GM18507 (cell line): ENCODE results near the gene DYRK3.

Experiments used
- DNase-seq: peaks from one replicate; pipeline ENCODE4 v3.0.0; 2011; ENCODE audit warnings: low read depth; ENCODE audit not compliant: insufficient read length; ENCODE audit errors: extremely low spot score
- FAIRE-seq: peaks from 2 replicates; lab custom pipeline; 2011; peaks lifted over from hg19 to GRCh38; lab: Jason Lieb, UNC

Gene DYRK3

DNA sequence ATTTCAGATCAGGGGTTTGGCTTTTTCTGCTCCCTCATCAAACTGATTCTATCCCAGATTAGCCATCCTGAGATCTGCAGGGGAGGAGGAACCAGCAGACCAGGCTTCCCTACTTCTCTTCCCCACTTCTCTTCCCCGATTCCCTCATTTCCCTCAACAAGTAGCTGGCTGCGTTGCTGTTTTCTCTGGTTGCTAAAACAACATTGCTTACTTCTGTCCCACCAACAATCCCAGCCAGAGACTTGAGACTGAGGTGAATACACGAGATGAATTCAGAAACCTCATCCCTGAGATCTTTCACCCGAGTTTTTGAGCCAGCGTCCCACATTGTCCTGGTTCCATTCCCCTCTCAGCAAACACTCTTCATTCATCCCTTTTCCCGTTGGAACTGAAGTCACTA, 22.4 kb downstream of the DYRK3 start:
- DNase-seq, result no peak
- no peak for FAIRE-seq

DNA sequence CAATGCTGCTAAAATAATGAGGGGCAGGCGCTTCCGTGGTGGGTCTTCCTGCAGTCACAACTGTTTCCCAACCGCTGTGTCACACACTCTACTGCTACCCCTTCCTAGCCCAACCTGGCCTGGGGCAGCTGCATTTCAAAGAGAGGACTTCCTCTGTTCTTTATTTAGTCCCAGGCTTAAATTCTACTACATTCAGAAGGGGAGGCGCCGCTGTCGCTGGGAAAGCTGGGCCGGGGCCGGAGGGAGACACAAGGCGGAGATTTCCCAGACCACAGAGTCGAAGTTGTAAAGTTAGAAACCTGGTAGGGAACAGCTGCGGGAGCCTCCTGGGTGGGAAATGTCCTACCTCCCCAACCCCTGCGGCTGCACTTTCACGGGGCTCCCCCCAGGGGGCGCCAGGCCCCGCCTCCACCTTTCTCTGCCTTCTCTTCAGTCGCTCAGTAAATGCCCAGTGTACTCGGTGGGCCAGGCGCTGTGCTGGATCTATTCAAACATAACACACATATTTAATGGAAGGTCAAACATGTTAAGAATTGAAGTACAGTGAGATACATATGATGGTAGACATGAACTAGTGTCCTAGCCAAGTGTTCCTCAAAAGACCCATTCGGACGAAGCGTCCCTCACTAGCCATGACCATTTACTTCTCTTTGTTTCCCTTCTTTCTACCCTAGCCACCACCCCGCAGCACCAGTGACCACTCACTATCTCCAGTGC, 23.1 kb downstream of the DYRK3 start:
- no peak for FAIRE-seq
- DNase-seq, result peak; percentile 60

DNA sequence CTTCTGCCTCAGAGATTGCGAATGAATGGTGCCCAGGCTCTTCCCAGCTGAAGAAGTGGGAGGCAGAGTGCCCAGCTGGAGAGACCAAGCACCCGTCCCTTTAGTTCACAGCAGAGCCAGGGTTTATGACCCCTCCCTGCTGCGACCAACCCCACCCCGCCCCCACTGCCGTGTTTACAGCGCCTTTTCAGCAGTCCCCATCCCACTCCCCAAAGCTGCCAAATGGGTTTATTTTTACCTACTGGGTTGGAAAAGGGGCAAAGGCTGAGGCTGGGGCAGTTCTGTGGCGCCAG, 23.6 kb downstream of the DYRK3 start:
- FAIRE-seq, result no peak
- no peak for DNase-seq

DNA sequence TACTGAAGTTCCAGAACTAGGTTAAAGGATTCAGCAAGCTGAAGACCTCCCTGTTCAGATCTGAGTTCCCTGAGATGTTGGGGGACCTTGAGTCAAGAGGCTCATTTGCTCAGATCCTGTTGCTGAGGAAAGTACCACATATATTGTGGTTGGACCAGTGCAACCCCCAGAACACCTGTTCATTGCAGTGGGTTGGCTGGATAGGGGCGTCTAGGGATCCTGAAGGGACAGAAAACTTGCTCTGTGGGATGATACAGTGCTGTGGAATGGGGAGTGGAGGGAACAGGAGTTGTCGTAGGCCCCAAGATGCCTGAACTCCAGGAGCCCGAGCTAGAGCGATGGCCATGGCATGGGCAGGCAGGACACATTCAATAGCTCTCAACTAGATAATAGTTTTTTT, 24.8 kb downstream of the DYRK3 start:
- no peak for DNase-seq
- no peak for FAIRE-seq

DNA sequence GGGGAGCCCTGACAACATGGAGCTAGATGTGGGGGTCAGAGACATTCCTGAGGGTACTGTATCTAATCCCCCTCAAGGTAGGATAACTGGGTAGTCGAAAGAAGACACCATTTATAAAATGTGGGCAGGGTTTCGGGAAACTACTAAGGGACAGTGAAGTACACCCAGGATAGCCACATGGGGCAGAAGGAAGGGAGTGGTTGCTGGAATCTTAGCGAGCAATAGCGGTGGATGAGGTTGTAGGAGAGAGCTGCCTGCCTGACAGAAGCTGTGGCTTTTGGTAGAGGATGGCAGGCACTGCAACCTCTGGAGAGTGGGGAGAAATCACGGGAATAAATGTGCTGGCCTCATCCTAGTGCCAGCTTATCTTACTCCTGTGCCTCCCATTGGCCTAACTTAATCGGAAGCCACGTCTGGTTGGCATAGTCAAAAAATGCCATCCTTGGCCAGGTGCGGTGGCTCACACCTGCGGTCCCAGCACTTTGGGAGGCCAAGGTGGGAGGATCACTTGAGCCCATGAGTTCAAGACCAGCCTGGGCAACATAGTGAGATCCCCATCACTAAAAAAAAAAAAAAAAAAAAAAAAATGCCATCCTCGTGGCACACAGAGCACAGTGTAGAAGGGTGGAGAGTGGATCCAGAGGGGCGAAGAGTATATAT, 26.0 kb downstream of the DYRK3 start:
- no peak for DNase-seq
- FAIRE-seq, result no peak

DNA sequence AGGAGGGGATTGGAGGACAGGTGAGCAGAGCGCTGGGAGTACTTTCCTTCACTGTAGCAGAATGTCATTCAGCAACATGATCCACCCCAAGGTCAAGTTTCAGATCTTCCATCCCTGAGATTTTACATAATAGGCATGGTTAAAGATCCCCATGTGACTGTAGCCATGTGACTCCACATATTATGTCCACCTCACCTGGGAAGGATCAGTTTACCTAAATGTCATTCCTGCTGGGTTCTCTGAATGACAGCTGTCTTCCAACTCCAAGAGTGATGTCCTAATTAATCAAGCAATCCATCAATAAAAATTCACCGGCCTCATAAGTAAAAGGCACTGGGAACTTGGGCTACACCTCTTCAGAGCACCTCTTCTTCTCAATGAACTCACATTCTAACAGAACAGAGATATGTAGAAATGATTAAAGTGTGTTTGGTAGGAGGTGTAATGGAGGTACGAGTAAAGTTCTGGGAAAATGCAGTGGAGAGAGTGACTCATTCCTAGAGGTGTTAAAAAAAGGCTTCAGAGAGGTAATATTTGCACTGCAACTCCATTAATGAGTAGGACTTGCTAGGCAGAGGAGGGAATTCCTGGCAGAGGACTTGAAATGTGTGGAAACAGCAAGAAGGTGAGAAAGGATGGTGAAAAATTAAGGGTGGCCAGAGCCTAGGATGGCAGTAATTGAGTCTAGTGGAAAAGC, 27.2 kb downstream of the DYRK3 start:
- DNase-seq (no peak), FAIRE-seq (no peak)

DNA sequence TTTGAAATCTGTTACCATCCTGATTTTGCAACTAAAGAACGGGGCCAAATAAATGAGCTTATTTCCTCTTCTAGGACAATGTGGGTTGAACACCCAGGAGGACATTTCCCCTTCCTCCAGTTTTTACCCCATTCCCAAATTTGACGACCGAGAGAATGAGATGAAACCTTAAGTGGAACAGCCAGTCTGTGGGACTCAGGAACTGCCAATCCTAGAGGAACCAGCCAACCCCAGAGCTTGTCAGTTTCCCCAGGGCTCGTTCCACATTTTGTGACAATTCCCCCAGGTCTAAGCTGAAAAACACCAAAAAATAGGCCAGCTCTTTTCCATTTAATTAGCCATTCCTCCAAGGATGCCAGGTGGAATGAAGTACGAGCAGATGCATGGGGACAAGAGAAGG, 28.0 kb downstream of the DYRK3 start:
- DNase-seq (no peak), FAIRE-seq (no peak)

DNA sequence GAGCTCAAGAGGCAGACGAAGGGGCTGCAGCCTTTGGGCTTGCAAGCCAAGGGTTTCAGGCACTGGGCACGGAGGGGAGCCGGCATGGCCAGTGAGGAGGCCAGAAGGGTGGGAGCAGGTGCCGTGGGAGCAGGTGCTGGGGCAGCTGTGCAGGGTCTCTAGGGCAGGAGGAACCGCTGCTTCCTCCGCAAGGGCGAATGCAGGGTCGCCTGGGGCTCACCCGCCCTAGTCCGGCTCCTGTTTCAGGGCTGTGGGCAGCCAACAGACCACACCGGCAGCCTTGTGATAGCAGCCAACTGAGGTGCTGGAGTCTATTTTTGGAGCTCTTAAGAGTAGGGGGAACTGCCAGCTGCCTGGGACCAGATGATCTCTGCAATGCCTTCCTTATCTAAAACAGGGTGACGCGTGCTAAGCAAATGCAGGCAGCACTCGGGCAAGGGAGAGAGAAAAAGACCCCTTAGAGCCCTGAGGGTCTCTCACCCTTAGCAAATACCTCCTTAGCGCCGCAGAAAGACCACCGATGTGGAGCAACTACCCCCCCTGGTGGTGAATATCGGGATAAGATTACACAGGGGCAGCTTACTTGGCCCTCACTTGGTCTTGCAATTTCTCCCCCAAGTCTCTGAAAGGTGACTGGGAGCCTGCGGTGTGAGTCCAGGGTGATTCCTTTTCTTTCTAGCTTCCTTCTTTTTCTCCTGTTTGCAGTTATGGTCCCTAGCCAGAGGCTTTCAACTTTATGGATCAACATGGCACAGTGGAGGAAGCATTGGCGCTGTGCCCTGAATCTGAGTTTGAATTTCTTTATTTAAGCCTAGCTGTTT, 28.7 kb downstream of the DYRK3 start:
- FAIRE-seq (peak; percentile 71), DNase-seq (no peak)

DNA sequence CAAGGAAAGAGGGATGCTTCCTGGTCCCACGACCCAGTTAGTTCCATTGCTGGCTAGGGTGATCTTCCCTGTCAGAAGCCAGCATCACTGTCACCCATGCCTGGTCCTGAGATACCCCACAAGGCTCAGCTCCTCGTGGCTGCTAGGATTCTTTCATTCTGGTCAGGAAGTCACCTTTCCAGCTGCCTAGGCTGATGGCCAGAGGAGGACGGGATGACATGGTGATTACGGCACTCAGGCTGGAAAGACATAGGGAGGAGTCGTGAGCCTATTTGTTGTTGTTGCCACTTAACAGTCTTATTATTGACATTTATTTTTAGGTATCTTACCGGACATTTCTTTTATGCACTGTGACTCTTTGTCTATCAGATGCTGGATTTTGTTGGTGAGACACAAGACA, 29.4 kb downstream of the DYRK3 start:
- no peak for DNase-seq
- FAIRE-seq, result no peak

DNA sequence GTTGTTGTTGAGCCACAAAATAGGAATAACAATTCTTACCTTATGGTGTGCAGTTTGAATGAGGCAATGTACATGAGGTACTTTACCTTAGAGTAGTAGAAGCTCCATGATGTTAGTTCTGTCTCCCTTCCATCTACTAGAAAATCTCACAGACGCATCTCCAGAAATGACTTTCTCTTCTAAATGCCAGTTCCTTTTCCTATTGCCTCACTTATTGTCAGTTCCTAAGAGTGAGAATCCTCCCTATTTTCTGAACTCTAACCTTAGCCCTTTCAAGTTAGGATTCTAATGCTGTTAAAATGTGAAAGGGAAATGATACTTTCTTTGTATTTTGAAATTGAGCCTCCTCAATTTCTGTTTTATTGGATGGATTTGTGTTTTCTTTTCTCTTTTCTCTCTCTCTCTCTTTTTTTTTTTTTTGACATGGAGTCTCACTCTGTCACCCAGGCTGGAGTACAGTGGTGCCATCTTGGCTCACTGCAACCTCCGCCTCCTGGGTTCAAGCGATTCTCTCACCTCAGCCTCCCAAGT, 30.8 kb downstream of the DYRK3 start:
- FAIRE-seq, result no peak

DNA sequence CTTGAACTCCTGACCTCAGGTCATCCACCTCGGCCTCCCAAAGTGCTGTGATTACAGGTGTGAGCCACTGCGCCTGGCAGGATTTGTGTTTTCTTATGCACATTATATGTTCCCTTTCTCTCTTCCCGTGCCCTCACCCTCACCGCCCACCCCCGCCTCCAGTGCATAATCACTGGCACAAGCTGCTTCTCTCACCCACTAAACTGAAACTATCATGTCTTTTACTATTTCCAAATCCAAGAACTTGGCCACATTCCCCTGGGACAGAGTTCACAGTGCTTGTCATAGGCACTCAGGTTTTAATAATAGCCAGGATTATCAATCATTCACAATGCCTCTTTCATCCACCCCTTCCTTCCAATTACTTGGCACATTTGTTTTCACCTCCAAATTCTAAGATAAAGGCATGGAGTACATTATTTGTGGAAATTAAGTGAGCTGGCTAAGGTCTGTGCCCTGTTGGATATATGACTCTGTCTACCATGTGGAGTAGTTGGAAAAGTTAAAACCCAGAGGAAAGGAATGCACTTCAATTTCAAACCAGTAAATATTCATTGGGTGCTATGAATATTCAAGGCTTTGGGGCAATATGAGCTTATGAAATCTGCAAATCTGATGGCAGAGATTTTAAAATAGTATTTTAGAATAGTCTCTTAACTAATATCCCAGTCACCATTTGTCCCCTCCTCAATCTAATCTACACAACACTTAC, 31.8 kb downstream of the DYRK3 start:
- FAIRE-seq, result no peak
- DNase-seq, result no peak

More for the DNA sequence above, 30.8 kb downstream of the DYRK3 start:
- no peak for DNase-seq

DNA sequence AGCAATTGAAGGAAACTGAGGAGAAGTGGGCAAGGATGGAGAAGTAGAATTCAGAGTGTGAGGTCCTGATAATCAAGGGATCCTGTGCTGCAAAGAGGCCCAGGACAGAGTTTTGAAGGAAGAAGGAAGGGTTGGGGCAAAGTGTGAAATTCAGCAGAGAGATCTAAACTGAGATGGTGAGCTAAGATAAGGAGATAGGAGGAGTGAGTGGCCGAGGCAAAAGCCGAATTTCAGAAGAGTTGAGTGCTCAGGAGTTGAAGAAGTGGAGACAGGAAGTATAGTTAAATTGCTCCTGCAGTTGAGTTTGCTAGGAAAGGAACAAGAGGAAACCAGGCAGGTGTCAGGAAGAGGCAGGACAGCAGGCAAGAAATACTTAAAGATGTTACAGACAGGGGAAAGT, 33.0 kb downstream of the DYRK3 start:
- no peak for FAIRE-seq
- no peak for DNase-seq

DNA sequence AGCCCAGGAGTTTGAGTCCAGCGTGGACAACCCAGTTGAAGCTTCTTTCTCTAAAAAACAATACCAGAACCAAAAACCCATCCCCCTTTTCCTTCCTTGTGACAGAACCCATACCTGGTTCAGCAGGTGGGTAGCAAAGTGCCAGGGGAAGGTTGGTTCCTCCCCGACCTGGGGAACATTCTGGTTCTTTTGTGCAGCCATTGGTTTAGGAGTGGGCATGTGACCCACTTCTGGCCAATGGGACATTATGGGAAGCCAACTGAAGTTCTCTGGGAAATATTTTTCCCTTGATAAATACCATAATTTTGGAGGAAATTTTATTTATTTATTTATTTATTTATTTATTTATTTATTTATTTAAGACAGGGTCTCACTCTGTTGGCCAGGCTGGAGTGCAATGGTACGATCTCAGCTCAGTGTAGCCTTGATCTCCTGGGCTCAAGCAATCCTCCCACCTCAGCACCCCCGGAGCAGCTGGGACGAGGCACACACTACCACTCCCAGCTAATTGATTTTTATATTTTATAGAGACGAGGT, 33.6 kb downstream of the DYRK3 start:
- FAIRE-seq (no peak), DNase-seq (no peak)

DNA sequence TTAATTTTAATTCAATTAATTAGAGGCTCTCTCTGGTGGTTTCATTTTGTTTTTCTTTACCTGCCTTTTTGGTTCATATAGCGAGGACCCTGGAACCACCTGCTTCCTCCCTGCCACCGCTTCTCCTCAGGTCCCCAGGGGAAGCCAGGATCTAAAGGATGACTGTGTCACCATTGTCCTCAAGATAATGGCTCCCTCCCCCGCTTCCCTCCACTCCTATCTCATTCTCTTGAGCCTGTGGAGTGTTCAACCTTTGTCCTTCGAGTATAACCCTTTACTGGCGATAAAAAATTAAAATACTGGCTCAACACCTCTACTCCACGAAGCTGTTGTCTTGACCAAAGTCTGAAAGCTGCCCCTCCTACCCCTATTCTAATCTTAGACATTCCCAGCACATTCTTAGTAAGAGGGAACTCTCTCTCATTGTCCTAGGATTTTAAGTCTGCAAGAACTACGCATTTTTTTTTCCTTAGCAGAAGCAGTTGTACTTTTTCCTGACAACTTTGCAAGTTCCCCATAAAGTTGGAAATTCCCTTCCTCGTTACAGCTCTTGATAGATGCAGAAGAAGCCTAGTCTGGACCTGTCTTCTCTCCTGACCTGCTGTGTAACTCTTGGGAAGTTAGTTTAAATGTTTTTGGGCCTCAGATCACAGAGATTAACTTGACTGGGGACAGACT, 36.8 kb downstream of the DYRK3 start:
- FAIRE-seq, result no peak
- no peak for DNase-seq

DNA sequence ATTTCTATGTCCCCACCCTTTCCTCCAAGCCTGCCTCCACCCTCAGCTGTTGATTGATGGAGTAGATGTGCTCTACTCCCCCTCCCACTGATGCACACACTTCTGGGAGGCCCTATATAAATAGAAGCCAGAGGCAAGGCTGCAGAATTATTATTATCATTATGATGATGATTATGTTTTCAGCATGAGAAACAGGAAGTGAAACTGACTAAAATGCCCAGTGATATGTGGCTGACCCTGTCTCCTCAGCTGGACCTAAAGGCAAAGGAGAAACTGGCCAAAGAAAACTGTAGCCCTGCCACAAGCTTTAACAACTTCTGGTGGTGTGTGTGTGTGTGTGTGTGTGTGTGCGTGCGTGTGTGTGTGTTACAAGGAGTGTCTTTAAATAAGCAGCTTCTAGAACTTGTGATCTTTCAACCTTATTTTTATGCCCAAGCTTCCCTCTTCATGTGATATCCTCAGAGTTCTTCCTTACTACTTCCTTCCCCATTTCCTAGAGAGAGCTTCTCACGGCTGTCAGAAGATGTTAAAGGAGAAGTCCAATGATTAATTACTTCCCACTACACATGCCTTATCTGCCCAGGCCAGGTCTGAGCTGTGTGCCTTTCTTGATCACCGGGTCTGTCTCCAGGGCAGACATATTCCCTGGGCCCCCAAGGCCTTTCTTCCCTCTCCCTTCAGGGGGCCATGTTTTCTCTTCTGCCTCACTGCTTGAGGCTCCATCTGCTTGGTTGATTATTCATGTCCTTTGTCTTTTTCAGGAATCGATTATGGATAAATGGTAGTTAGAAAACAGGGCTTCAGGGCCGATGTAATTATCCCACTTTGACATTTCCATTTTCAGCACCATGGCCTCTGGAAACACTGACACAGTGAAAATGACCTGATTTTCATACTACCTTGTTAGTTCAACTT, 37.8 kb downstream of the DYRK3 start:
- DNase-seq (no peak), FAIRE-seq (no peak)

DNA sequence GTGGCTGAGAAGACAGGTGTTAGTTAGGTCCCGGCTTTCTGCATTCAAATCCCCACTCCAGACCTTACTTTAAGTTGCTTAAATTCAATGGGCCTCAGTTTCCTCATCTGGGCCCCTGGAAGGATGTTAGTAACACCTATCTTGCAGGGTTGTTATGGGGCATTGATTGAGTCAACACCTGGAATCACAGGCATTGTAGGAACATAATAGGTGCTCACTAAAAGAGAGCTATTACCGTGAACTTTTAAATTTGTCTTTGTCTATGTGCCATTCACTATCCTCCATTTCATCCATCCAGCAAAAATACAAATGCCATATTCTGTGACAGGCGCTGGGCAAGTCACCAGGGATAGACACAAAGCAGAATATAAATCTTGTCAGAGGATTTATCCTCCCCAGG, 38.9 kb downstream of the DYRK3 start:
- DNase-seq, result no peak
- FAIRE-seq, result no peak

DNA sequence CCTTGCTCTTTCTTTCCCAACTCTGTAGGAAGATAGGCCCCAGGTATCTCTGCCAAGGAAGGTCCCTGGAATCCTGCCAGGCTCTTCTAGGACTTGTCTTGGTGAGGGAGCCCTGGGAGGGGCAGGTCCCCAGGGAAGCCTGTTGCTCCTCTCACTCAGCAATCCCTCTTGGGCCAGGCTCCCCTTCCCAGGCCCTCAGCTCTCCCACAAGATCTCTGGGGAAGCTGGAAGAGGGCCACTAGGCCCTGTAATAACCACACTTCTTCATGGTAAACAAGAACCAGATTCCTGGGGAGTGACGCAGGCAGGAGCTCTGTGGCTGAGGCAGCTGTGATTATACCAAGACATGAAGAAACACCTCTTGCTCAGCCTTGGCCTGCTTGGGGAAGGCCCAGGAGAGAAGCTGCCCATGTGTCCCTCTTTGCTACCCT, 39.4 kb downstream of the DYRK3 start:
- DNase-seq, result no peak
- FAIRE-seq, result no peak

DNA sequence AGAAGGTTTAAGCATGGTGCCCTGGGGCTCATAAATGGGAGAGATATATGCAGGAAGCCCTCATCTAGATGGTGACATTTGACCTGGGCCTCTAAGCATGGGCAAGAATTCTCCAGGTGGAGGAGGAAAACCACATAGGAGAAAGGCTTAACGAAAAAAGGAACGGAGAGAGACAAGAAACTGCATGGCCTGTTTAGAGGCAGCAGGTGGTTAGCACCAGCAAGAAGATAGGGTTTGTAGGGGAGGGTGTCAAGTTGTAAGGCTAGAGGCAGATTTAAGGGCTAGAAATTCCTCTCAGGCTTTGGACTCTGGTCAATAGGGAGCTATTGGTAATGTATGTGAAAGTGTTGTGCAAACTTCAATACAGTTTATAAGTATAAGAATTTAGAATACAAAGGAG, 41.2 kb downstream of the DYRK3 start:
- FAIRE-seq (peak; percentile 35), DNase-seq (no peak)
